Body of pancreas (tissue), 4 donors: ENCODE measurements around the gene SLC22A23. TPM values are rescaled to one million over a fixed set of nuclear protein-coding genes. Genes with fewer than 3 reads are reported as not detected.

Experiments used
- ATAC-seq: fragments of 150-250 bp; one replicate; pipeline ENCODE4 v1.9.1; 2016
- DNase-seq, 4 donors: peaks; one replicate each; pipeline ENCODE4 v3.0.0-alpha.2; 2019
- H3K27ac ChIP-seq, 4 donors: fragments of 200-600 bp; sonication (generic); 1 replicate in 3 of 4; 2 replicates in 1 of 4; pipeline versions ENCODE4 v1.5.1 to v1.6.1; 2016 to 2019; ENCODE audit warnings: mild to moderate bottlenecking in 1 of 4, mixed read lengths in 1 of 4, moderate library complexity in 1 of 4
- H3K27me3 ChIP-seq, 2 donors: fragments of 200-600 bp; sonication (generic); one replicate each; pipeline ENCODE4 v1.6.0; 2016; ENCODE audit warnings: mild to moderate bottlenecking in 1 of 2
- H3K36me3 ChIP-seq, 2 donors: fragments of 200-600 bp; sonication (generic); replicated peaks in 1 of 2; 2 replicates each; pipeline ENCODE4 v1.5.1; 2016; ENCODE audit warnings: low read depth in 2 of 2; ENCODE audit not compliant: insufficient read depth in 1 of 2
- H3K4me1 ChIP-seq: fragments of 200-600 bp; sonication (generic); one replicate; pipeline ENCODE4 v1.6.0; 2016
- H3K4me3 ChIP-seq, 2 donors: fragments of 200-600 bp; sonication (generic); 1 replicate in 1 of 2; 2 replicates in 1 of 2; pipeline ENCODE4 v1.5.1; 2016 to 2019
- H3K9me3 ChIP-seq, 3 donors: fragments of 200-600 bp; sonication (generic); 1 replicate in 2 of 3; 2 replicates in 1 of 3; pipeline ENCODE4 v1.5.1; 2016
- POLR2A ChIP-seq, 3 donors: fragments of 450-650 bp; IDR thresholded peaks; one replicate each; pipeline ENCODE4 v1.6.1; 2016; ENCODE audit warnings: antibody characterized with exemption in 3 of 3, mild to moderate bottlenecking in 2 of 3
- WGBS, 2 donors: methylation state at CpG; one replicate each; pipeline ENCODE4 v1.1.5; 2017; 5-methylcytosine and 5-hydroxymethylcytosine counted together
- intact Hi-C: fragments of 100-400 bp; cut with DNase I; formaldehyde crosslinking; loops from one replicate; pipeline ENCODE4 v1.15.1; 2023
- total RNA-seq, 2 donors: library from RNA; depleted of rRNA; stranded (reverse); fragments of >200 nt; gene quantifications; one replicate each; pipeline ENCODE4 v1.1.0, GENCODE V29; 2016
- TF ChIP-seq, protein P1 (sequence below), 7 experiments: fragments of 450-650 bp in 4 of 7; fragments of 200-600 bp in 3 of 7; sonication (generic) in 3 of 7; IDR thresholded peaks; one replicate each; pipeline ENCODE4 v1.5.1; 2016 to 2019; ENCODE audit warnings: antibody characterized with exemption in 7 of 7

The SLC22A23 gene
- total RNA-seq, 2 donors from 2014 or later: 20.4 to 32.2 TPM

GRCh38 chr6:3237761-3238662, 218.8 kb downstream of the SLC22A23 start:
- no peak overlapping the region for H3K4me3 ChIP-seq
- no peak for TF ChIP-seq POLR2A (IDR thresholded peaks at IDR 0.05)
- TF ChIP-seq, protein P1, sequence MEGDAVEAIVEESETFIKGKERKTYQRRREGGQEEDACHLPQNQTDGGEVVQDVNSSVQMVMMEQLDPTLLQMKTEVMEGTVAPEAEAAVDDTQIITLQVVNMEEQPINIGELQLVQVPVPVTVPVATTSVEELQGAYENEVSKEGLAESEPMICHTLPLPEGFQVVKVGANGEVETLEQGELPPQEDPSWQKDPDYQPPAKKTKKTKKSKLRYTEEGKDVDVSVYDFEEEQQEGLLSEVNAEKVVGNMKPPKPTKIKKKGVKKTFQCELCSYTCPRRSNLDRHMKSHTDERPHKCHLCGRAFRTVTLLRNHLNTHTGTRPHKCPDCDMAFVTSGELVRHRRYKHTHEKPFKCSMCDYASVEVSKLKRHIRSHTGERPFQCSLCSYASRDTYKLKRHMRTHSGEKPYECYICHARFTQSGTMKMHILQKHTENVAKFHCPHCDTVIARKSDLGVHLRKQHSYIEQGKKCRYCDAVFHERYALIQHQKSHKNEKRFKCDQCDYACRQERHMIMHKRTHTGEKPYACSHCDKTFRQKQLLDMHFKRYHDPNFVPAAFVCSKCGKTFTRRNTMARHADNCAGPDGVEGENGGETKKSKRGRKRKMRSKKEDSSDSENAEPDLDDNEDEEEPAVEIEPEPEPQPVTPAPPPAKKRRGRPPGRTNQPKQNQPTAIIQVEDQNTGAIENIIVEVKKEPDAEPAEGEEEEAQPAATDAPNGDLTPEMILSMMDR (IDR thresholded peaks at IDR 0.05): no peak
- WGBS, 2 donors: 77 to 79% methylated on average over 20 to 24 of the region's 24 CpGs
- H3K9me3 ChIP-seq: no peaks in the 10 kb centered on the region
- no peaks in the 10 kb centered on the region for H3K36me3 ChIP-seq
- intact Hi-C loops: no loop called here
- H3K27me3 ChIP-seq: no peaks in the 10 kb centered on the region
- ATAC-seq (no peak), DNase-seq (no peak)
- no peak overlapping the region for H3K27ac ChIP-seq
- no peaks in the 10 kb centered on the region for H3K4me1 ChIP-seq

- WGBS, 2 donors: 67 to 86% methylated on average over 3 of the region's 3 CpGs
- Histone ChIP-seq H3K36me3 (no peaks in the 10 kb centered on the region), H3K27me3 (no peaks in the 10 kb centered on the region), H3K9me3 (no peaks in the 10 kb centered on the region), H3K4me3 (no peak overlapping the region), H3K27ac (no peak overlapping the region), H3K4me1 (peaks cover 10% of the 10 kb centered on the region)
- TF ChIP-seq POLR2A (IDR thresholded peaks at IDR 0.05): no peak
- TF ChIP-seq, protein P1 (IDR thresholded peaks at IDR 0.05): no peak
- ATAC-seq: no peak
- intact Hi-C loops: no loop called here
- DNase-seq: no peak
Measured at GRCh38 chr6:3236005-3236404, 220.8 kb downstream of the SLC22A23 start.

GRCh38 chr6:3235486-3235885, 221.4 kb downstream of the SLC22A23 start:
- H3K27me3 ChIP-seq: no peaks in the 10 kb centered on the region
- H3K9me3 ChIP-seq: no peaks in the 10 kb centered on the region
- ATAC-seq (no peak), DNase-seq (no peak)
- H3K4me1 ChIP-seq: peaks cover 14% of the 10 kb centered on the region
- H3K4me3 ChIP-seq: no peak overlapping the region
- TF ChIP-seq POLR2A (IDR thresholded peaks at IDR 0.05): no peak
- TF ChIP-seq, protein P1 (IDR thresholded peaks at IDR 0.05): no peak
- 76 to 83% methylated on average over 2 of the region's 2 CpGs for WGBS, 2 donors
- no peak overlapping the region for H3K27ac ChIP-seq
- H3K36me3 ChIP-seq: no peaks in the 10 kb centered on the region
- intact Hi-C loops: no loop called here

DNA sequence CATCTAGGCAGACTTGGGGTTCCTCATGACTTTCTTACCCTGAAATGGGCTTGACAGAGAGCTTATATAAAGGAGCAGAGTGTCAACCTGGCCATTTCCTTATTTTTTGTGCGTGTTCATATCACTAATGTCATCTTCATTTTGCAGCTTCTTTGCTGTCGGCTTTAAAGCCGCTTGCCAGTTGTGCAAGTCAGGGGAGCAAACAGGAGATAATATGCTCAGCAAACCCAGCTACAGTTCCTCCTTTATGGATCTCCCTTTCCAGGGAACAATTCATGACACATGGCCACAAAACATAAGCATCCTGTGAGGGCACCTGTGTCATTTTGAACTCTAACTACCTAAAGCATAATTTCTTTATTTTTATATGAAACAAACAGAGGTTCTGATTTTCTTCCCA, 222.9 kb downstream of the SLC22A23 start:
- DNase-seq (no peak), ATAC-seq (no peak)
- intact Hi-C loops: no loop called here
- no peaks in the 10 kb centered on the region for H3K36me3 ChIP-seq
- WGBS, 2 donors: 74 to 75% methylated on average over 3 of the region's 3 CpGs
- H3K9me3 ChIP-seq: no peaks in the 10 kb centered on the region
- peaks cover 30% of the 10 kb centered on the region for H3K4me1 ChIP-seq
- no peak for TF ChIP-seq POLR2A (IDR thresholded peaks at IDR 0.05)
- TF ChIP-seq, protein P1 (IDR thresholded peaks at IDR 0.05): no peak
- peaks cover 0 to 4% of the 10 kb centered on the region in 2 donors for H3K27me3 ChIP-seq
- no peak overlapping the region for H3K27ac ChIP-seq
- H3K4me3 ChIP-seq: no peak overlapping the region

DNA sequence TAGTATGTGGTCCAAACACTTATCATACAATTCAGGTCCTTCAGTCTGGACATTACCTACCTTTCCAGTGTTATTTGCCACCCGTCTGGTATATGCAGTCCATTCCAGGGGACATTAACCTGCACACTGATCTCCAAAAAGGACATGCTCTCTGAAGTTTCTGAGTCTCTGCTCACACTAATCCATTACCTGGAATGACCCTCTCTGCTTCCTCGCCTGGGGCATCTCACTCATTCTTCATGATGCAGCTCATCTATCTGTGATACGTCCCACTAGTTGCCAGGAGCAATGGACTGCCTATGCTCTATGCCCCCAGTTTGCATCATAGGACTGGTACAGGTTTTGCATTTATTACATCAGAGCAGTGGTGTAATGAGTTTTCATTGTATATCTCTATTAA, 223.5 kb downstream of the SLC22A23 start:
- 80% methylated on average over 3 of the region's 3 CpGs for WGBS, 2 donors
- peaks cover 35% of the 10 kb centered on the region for H3K4me1 ChIP-seq
- ATAC-seq (no peak), DNase-seq (no peak)
- no peak overlapping the region for H3K4me3 ChIP-seq
- TF ChIP-seq POLR2A (IDR thresholded peaks at IDR 0.05): no peak
- TF ChIP-seq, protein P1 (IDR thresholded peaks at IDR 0.05): no peak
- H3K36me3 ChIP-seq: no peaks in the 10 kb centered on the region
- intact Hi-C loops: no loop called here
- no peak overlapping the region for H3K27ac ChIP-seq
- H3K9me3 ChIP-seq: no peaks in the 10 kb centered on the region
- peaks cover 0 to 5% of the 10 kb centered on the region in 2 donors for H3K27me3 ChIP-seq
